HL-60/S4 treated with retinoic acid at 250 ng/mL for 4 days and 3 days (cell line): ENCODE data around the gene MBTD1.

ENCODE experiments used
- in situ Hi-C: fragments of 300-500 bp; cut with MboI; formaldehyde crosslinking; loops from 2 replicates; pipeline ENCODE4 v1.7.0; 2022; ENCODE audit warnings: low sequenced_read_pairs

The MBTD1 gene

DNA sequence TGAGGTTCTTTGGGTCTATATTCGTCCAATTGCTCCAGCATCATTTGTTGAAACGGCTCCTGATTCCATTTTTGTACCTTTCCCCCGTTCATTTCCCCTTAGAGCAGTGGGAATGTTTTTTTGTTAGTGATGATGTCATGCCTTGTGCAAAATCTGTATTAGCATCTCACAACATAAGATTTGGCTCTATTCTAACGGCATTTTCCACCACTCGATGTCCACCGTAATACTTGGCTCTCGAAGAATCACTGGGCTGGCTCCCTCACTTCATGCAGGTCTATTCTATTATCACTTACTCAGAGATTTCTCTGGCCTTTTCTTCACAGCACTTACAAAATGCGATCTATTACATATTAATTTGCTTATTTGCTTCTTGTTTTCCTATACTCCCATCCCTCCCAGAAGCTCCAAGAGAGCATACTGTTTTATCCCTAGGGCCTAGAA, 107.1 kb downstream of the MBTD1 start:
- in situ Hi-C loops = no loop called here

- in situ Hi-C loops = no loop called here
These were observed 108.9 kb downstream of the MBTD1 start for GRCh38 chr17:51150932-51151331.

- in situ Hi-C loops = loop anchor here (10.0 kb wide), 1 partner anchor 144 kb away; no protein-coding TSS in a partner anchor
These were observed 110.7 kb downstream of the MBTD1 start for GRCh38 chr17:51149163-51149562.

DNA sequence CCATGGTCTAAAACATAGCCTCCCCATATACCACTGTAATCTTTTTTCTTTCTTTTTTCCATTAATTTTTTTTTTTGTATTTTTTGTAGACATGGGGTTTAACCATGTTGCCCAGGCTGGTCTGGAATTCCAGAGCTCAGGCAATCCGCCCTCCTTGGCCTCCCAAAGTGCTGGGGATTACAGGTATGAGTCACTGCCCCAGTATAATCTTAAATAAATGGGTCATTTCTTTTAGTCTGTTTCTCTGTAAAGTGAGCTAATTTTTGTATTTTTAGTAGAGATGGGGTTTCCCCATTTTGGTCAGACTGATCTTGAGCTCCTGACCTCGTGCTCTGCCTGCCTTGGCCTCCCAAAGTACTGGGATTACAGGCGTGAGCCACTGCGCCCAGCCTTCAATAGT, 112.2 kb downstream of the MBTD1 start:
- in situ Hi-C loops = loop anchor here (10.0 kb wide), 1 partner anchor 143 kb away; no protein-coding TSS in a partner anchor

- in situ Hi-C loops = loop anchor here (10.0 kb wide), 1 partner anchor 140 kb away; no protein-coding TSS in a partner anchor
These were observed 115.4 kb downstream of the MBTD1 start for GRCh38 chr17:51144266-51145022.

DNA sequence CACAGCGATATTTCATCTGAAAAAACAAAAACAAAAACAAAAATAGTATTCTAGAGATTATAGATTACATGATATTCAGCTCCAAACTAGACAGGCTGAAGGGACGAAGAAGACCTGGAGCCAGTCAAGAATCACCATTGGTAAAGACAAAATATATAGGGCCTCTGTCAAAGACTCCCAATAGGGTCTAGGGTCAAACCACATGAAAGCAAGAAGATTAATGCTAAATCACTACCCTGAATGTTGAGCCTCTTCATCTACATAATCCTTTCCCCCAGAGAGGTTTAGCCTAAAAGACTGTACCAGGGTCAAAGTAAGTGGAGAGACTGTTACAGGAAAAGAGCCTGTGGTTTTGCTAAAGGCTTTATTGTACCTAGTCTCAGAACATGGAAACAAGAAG, 117.3 kb downstream of the MBTD1 start:
- in situ Hi-C loops = loop anchor here (10.0 kb wide), 1 partner anchor 138 kb away; no protein-coding TSS in a partner anchor

- in situ Hi-C loops = no loop called here
These were observed 123.9 kb downstream of the MBTD1 start for GRCh38 chr17:51135956-51136355.

GRCh38 chr17:51133365-51133764, 126.5 kb downstream of the MBTD1 start:
- in situ Hi-C loops = no loop called here

- in situ Hi-C loops = no loop called here
These were observed 126.9 kb downstream of the MBTD1 start for GRCh38 chr17:51132964-51133319.

GRCh38 chr17:51128076-51128475, 131.8 kb downstream of the MBTD1 start:
- in situ Hi-C loops = no loop called here
